ENCODE data around the gene BCR. TPM values are rescaled to one million over a fixed set of nuclear protein-coding genes. Genes with fewer than 3 reads are reported as not detected.

The BCR gene
- total RNA-seq, 2 experiments from 2014 or later: 42.2 to 51.3 TPM

- no peak overlapping the region for H3K4me2 ChIP-seq (ENCODE audit: low read length)
- POLR2A ChIA-PET: no interaction called here
- H3K9me2 ChIP-seq (ENCODE audit: insufficient read depth, low read length): no peaks in the 10 kb centered on the region
- DNase-seq (ENCODE audit: low spot score): no peak
- no peak overlapping the region for H3K4me3 ChIP-seq (ENCODE audit: low read depth, low read length, poor library complexity, severe bottlenecking)
- no peaks in the 10 kb centered on the region for H3K4me1 ChIP-seq (ENCODE audit: insufficient read depth, low read length, poor library complexity, severe bottlenecking)
- no peaks in the 10 kb centered on the region for H3K79me2 ChIP-seq (ENCODE audit: insufficient read depth, low read depth, low read length)
- H3K36me3 ChIP-seq (ENCODE audit: insufficient read depth, low read length): no peaks in the 10 kb centered on the region
- no peaks in the 10 kb centered on the region for H3K9me3 ChIP-seq (ENCODE audit: low read length)
- intact Hi-C loops (cut with micrococcal nuclease; ENCODE audit: unreplicated experiment): no loop called here
- H3K27ac ChIP-seq (ENCODE audit: low read depth, low read length, poor library complexity, severe bottlenecking): no peak overlapping the region
- TF ChIP-seq EZH2phosphoT487 (IDR thresholded peaks at IDR 0.05; ENCODE audit: borderline replicate concordance, low read depth, low read length): no peak
- TF ChIP-seq, protein P1, sequence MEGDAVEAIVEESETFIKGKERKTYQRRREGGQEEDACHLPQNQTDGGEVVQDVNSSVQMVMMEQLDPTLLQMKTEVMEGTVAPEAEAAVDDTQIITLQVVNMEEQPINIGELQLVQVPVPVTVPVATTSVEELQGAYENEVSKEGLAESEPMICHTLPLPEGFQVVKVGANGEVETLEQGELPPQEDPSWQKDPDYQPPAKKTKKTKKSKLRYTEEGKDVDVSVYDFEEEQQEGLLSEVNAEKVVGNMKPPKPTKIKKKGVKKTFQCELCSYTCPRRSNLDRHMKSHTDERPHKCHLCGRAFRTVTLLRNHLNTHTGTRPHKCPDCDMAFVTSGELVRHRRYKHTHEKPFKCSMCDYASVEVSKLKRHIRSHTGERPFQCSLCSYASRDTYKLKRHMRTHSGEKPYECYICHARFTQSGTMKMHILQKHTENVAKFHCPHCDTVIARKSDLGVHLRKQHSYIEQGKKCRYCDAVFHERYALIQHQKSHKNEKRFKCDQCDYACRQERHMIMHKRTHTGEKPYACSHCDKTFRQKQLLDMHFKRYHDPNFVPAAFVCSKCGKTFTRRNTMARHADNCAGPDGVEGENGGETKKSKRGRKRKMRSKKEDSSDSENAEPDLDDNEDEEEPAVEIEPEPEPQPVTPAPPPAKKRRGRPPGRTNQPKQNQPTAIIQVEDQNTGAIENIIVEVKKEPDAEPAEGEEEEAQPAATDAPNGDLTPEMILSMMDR (conservative IDR thresholded peaks at IDR 0.05; ENCODE audit: low read length): no peak
- H2AFZ ChIP-seq (ENCODE audit: low read length): no peak overlapping the region
- CTCF ChIA-PET (ENCODE audit: unreplicated experiment): no interaction called here
- H4K20me1 ChIP-seq (ENCODE audit: insufficient read depth, low read length): no peaks in the 10 kb centered on the region; the same call in 1 of the 2 replicates
- no TSS peak for BruUV-seq (replicated peaks)
Observed at GRCh38 chr22:23353696-23354095, 173.4 kb downstream of the BCR start.

- POLR2A ChIA-PET: no interaction called here
- no TSS peak for BruUV-seq (replicated peaks)
Observed at GRCh38 chr22:23356094-23356493, 175.8 kb downstream of the BCR start.

GRCh38 chr22:23357053-23357452 is 176.7 kb downstream of the BCR start:
- CTCF ChIA-PET (ENCODE audit: unreplicated experiment): no interaction called here

More at GRCh38 chr22:23356094-23356493, 175.8 kb downstream of the BCR start:
- Histone ChIP-seq H3K4me2 (ENCODE audit: low read length) (no peak overlapping the region), H3K36me3 (ENCODE audit: insufficient read depth, low read length) (no peaks in the 10 kb centered on the region), H3K4me3 (ENCODE audit: low read depth, low read length, poor library complexity, severe bottlenecking) (no peak overlapping the region), H3K27ac (ENCODE audit: low read depth, low read length, poor library complexity, severe bottlenecking) (no peak overlapping the region), H3K79me2 (ENCODE audit: insufficient read depth, low read depth, low read length) (no peaks in the 10 kb centered on the region), H2AFZ (ENCODE audit: low read length) (no peak overlapping the region), H3K4me1 (ENCODE audit: insufficient read depth, low read length, poor library complexity, severe bottlenecking) (no peaks in the 10 kb centered on the region), H4K20me1 (ENCODE audit: insufficient read depth, low read length) (no peaks in the 10 kb centered on the region), H3K9me2 (ENCODE audit: insufficient read depth, low read length) (no peaks in the 10 kb centered on the region), H3K9me3 (ENCODE audit: low read length) (no peaks in the 10 kb centered on the region)
- TF ChIP-seq EZH2phosphoT487 (IDR thresholded peaks at IDR 0.05; ENCODE audit: borderline replicate concordance, low read depth, low read length): no peak
- TF ChIP-seq, protein P1 (conservative IDR thresholded peaks at IDR 0.05; ENCODE audit: low read length): no peak
- CTCF ChIA-PET (ENCODE audit: unreplicated experiment): no interaction called here
- no peak for DNase-seq (ENCODE audit: low spot score)
- intact Hi-C loops (cut with micrococcal nuclease; ENCODE audit: unreplicated experiment): no loop called here

More at GRCh38 chr22:23357053-23357452, 176.7 kb downstream of the BCR start:
- intact Hi-C loops (cut with micrococcal nuclease; ENCODE audit: unreplicated experiment): no loop called here
- Histone ChIP-seq H3K4me2 (ENCODE audit: low read length) (no peak overlapping the region), H3K36me3 (ENCODE audit: insufficient read depth, low read length) (no peaks in the 10 kb centered on the region), H3K9me2 (ENCODE audit: insufficient read depth, low read length) (no peaks in the 10 kb centered on the region), H2AFZ (ENCODE audit: low read length) (no peak overlapping the region), H3K4me3 (ENCODE audit: low read depth, low read length, poor library complexity, severe bottlenecking) (no peak overlapping the region), H3K79me2 (ENCODE audit: insufficient read depth, low read depth, low read length) (no peaks in the 10 kb centered on the region), H3K27ac (ENCODE audit: low read depth, low read length, poor library complexity, severe bottlenecking) (no peak overlapping the region), H3K4me1 (ENCODE audit: insufficient read depth, low read length, poor library complexity, severe bottlenecking) (no peaks in the 10 kb centered on the region), H4K20me1 (ENCODE audit: insufficient read depth, low read length) (no peaks in the 10 kb centered on the region), H3K9me3 (ENCODE audit: low read length) (no peaks in the 10 kb centered on the region)
- DNase-seq (ENCODE audit: low spot score): no peak
- POLR2A ChIA-PET: no interaction called here
- TF ChIP-seq EZH2phosphoT487 (IDR thresholded peaks at IDR 0.05; ENCODE audit: borderline replicate concordance, low read depth, low read length): no peak
- TF ChIP-seq, protein P1 (conservative IDR thresholded peaks at IDR 0.05; ENCODE audit: low read length): no peak
- BruUV-seq (replicated peaks): no TSS peak
